HL-60/S4 (cell line): ENCODE data around the gene ACVRL1.

ENCODE experiments used
- in situ Hi-C: fragments of 300-500 bp; cut with MboI; formaldehyde crosslinking; loops from 2 replicates; pipeline ENCODE4 v1.14.3; 2022; ENCODE audit warnings: low sequenced_read_pairs

Gene ACVRL1

DNA sequence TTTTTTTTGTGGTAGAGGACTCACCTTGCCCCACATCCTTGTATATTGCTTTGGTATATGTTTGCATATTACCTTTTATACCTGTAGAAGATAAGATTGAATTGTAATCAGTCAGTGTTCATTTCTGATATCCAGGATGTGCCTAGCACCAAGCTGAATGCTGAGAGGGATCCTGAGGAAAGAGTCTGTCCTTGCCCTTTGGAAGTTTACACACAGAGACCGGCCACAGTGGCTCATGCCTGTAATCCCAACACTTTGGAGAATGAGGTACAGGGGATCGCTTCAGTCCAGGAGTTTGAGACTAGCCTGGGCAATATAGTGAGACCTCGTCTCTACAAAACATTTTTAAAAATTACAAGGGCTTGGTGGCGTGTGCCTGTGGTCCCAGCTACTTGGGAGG, 52.6 kb downstream of the ACVRL1 start:
- in situ Hi-C loops: no loop called here

DNA sequence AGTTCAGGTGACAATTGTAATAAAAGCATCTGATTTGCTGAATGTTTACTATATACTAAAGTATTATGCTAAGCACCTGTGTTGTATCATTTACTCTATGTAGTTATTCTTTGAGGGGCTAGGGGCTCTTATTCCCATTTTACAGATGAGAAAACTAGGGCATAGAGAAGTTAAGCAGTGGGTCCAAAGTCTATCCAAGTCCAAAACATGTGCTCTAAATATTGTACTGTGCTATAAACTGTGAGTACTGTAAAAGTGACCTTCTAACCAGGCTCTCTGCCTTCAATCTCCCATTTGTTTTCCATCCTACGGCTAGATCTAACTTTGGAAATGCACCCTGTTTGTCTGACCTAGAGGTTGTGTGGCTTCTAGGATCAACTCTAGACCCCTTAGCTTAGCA, 53.2 kb downstream of the ACVRL1 start:
- in situ Hi-C loops: no loop called here

DNA sequence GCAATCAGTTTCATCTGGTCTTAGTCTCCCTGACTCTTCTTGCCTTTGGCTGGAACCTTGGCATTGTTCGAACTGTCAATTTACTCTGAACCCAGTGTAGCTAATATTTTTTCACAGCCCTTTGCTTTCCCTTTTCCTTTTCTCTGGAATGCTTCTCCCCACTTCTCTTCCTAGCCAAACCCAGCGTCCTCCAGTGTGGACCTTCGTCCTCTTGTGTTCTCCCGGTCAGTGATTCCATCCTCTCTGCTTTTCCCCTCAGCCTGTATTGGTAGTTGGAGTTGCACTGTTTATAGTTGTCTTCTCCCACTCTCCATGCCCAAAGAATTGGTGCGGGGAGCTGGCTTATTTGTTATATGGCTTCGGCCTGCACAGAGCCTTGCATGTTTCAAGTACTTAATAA, 53.6 kb downstream of the ACVRL1 start:
- in situ Hi-C loops: no loop called here

DNA sequence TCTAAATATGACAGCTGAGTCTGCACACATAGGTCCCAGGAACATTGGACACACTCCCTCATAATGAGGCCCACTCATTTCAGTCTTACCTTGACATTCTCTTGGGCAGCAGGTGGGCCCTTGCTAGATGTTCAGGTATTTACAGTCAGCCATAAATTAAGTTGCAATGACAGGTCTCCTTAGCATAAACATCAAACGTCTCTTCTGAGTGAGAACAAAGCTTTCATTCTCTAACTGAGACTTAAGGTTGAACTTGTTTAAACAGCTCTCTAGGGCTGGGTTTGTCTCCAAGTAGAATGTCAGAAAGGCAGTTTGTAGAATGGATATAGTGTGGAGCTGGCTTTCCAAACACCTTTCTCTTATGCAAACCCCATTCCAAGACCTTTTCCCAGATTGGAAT, 54.5 kb downstream of the ACVRL1 start:
- in situ Hi-C loops: no loop called here

DNA sequence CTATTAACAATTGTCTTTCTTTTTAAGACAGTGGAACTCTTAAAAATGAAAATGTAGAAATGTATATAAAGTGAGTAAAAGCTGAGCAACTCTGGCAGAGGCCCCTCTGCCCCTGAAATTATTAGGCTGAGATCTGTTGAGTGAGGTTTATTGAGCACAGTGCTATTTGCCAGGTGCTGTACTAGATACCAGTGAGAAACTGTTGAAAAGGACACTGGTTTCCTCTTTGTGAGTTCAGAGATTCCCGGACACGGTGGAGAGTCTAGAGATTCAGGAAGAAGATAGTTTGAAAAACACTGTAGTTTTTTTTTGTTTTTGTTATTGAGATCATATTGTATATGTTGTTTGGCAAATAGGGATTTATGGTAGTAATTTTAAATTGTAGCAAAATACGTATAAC, 55.4 kb downstream of the ACVRL1 start:
- in situ Hi-C loops: no loop called here

DNA sequence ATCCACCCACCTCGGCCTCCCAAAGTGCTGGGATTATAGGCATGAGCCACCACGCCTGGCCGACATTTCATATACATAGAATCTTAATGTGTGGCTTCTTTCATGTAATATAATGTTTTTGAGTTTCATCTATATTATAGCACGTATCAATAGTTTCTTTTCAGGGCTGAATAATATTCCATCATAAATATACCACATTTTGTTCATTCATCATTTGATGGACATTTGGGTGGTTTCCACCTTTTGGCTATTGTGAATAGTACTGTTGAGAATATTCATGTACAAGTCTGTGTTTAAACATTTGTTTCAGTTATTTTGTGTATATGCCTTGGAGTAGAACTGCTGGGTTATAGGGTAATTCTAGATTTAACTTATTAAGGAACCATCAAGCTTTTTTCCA, 56.2 kb downstream of the ACVRL1 start:
- in situ Hi-C loops: no loop called here

DNA sequence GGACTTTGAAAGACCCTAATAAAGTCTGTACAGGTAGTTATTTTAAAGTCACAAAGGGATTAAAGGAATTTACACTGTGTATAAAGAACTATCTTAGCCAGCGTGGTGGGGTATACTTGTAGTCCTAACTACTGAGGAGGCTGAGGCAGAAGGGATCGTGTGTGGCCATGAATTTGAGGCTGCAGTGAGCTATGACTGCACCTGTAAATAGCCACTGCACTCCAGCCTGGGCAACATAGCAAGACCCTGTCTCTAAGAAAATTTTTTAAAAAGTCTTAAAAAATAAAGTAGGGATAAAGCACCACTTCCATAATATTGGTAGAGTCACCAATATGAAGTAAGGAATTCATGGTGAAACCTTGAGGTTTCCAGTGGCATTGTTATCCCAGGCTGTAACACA, 62.3 kb downstream of the ACVRL1 start:
- in situ Hi-C loops: no loop called here

DNA sequence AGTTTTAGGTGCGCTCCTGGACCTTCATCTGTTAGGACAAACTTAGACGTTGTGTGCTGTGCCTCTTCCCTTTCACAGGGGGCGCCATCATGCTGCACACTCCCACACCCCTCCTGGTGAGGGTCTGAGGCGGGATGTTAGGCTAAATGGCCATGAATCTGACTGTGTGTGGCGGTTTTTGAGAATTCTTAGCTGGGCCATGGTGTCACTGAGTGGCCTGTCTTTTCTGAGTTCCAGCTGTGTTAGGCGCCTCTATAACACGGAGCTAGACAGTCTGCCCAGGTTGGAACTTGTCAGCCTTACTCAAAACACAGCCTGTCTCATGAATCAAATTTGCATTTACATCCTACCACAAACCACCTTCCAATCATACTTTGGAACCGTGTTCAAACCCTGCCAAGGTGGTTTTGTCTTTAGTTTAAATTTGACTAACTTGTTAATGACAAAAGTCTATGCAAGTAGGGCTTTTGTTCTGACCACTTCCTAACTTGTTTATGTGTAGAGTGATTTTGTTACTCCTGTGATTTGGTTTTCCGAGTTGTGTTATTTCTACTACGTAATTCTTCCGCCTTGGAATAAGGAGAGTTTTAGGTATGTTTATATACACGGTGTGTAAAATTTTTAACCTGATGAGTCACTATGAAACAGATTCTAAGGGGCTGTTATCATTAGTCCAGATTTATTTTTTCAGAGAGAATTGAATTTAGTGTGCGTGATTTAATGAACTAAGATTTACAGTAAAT, 63.8 kb downstream of the ACVRL1 start:
- in situ Hi-C loops: no loop called here

DNA sequence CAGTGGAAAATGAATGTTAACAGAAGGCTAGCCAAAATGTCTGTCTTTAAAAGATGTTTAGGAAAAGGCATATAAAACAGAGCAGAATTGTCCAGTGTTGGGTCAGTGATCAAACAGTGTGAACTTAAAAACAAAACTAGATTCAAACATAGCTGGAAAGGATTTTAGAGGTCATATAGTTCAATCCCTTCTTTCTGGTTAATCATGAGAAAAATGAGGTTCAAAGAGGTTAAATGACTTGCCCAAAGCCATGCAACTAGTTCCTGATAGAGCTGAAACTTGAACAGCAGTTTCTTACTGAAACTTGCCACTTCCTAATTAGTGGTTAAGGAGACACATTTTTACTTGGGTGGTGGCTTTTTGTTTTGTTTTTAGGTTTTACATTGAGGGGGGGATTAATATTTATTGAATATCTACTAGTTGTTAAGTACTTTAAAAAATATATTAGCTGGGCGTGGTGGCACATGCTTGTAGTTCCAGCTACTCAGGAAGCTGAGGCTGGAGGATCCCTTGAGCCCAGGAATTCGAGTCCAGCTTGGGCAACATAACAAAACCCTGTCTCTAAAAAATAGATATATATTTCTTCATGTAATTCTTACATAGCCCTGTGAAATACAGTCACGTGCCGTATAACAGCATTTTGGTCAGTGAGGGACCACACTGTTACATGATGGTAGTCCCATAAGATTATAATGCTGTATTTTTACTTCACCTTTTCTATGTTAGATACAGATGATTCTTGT, 64.5 kb downstream of the ACVRL1 start:
- in situ Hi-C loops: no loop called here

DNA sequence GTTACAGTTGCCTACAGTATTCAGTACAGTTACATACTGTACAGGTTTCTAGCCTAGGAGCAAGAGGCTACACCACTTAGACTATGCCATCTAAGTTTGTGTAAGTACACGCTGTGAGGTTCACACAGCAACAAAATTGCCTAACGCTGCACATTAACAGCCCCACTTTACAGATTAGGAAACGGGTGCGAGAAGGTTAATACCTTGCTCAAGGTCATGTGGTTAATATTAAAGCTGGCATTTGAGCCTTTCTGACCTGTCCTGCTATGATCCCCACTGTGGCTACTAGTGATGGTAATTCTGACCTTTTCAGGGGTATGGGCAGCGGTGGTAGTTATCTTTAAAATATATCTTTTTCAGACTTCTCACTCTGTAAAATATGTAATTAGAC, 65.1 kb downstream of the ACVRL1 start:
- in situ Hi-C loops: no loop called here

DNA sequence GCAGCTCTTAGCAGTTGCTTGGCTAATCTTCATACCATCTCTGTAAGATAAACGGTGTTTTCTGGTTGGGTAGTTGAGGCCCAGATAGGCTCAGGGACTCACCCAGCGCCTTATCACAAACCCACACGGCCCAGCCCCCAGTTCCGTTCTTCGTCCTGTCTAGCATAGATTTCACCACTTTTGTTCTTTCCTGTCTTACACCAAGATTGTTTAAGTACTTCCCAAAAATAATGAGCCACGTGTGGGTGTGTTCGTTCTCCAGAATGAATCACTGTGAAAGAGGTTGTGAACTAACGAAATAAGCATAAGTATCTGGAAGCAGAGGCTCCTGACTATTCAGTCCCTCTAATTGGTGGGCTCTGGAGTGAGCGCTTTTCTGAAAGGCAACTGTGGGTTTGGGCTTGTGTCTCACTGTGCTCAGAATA, 65.6 kb downstream of the ACVRL1 start:
- in situ Hi-C loops: no loop called here
